GM12874 (cell line): ENCODE data around the gene TTLL10.

Experiments used
- CTCF ChIP-seq: IDR thresholded peaks from 2 replicates; pipeline ENCODE4 v1.5.1; 2011; ENCODE audit warnings: low read depth, mild to moderate bottlenecking, control low read depth, low read length, moderate library complexity; ENCODE audit not compliant: insufficient read depth

Gene TTLL10

GRCh38 chr1:1227386-1227785 is 53.7 kb downstream of the TTLL10 start:
- TF ChIP-seq CTCF: no peak

GRCh38 chr1:1228187-1228586 is 54.5 kb downstream of the TTLL10 start:
- no peak for TF ChIP-seq CTCF

GRCh38 chr1:1228596-1229321 is 55.1 kb downstream of the TTLL10 start:
- no peak for TF ChIP-seq CTCF

GRCh38 chr1:1229770-1230169 is 56.1 kb downstream of the TTLL10 start:
- no peak for TF ChIP-seq CTCF

GRCh38 chr1:1230656-1231399 is 57.1 kb downstream of the TTLL10 start:
- no peak for TF ChIP-seq CTCF

GRCh38 chr1:1231400-1232207 is 57.9 kb downstream of the TTLL10 start, which contains the start of gene SDF4:
SDF4 (minus strand) TSS chr1:1232001; CDS start chr1:1228772, 3,229 bp downstream.
- TF ChIP-seq CTCF: no peak
